Stimulated activated CD8-positive, alpha-beta memory T cell treated with anti-CD3 and anti-CD28 coated beads, Interleukin-12 subunit alpha, Interleukin-12 subunit beta, amount 100 ng/mL, for 24 hours (primary cell): ENCODE data around the gene DUSP22.

ENCODE experiments used
- DNase-seq: peaks from one replicate; pipeline ENCODE4 v3.0.0-alpha.2; 2020; ENCODE audit errors: extremely low read depth

DUSP22 gene

GRCh38 chr6:380234-381218 lies 88.2 kb downstream of the DUSP22 start:
- DNase-seq = no peak

GRCh38 chr6:381742-382461 lies 89.6 kb downstream of the DUSP22 start:
- DNase-seq = no peak

GRCh38 chr6:382883-383810 lies 90.9 kb downstream of the DUSP22 start:
- DNase-seq = no peak

- DNase-seq = no peak
Observed at GRCh38 chr6:383856-384255, 91.6 kb downstream of the DUSP22 start.

- DNase-seq = no peak
Observed at GRCh38 chr6:384898-385297, 92.6 kb downstream of the DUSP22 start.

GRCh38 chr6:385614-386013 lies 93.3 kb downstream of the DUSP22 start:
- no peak for DNase-seq

- no peak for DNase-seq
Observed at GRCh38 chr6:386688-387266, 94.5 kb downstream of the DUSP22 start.

GRCh38 chr6:387293-387741 lies 95.0 kb downstream of the DUSP22 start:
- no peak for DNase-seq

GRCh38 chr6:388202-388903 lies 96.1 kb downstream of the DUSP22 start:
- no peak for DNase-seq

- no peak for DNase-seq
Observed at GRCh38 chr6:389143-389542, 96.9 kb downstream of the DUSP22 start.

- DNase-seq = no peak
Observed at GRCh38 chr6:389622-390021, 97.3 kb downstream of the DUSP22 start.

- no peak for DNase-seq
Observed at GRCh38 chr6:390914-391558, 98.7 kb downstream of the DUSP22 start.

- DNase-seq = no peak
Observed at GRCh38 chr6:391559-392440, 99.5 kb downstream of the DUSP22 start, which contains the start of gene IRF4. Gene IRF4 (plus strand): TSS chr6:391752. CDS start chr6:393153, 1,401 bp downstream.

GRCh38 chr6:392441-393390 lies 100.4 kb downstream of the DUSP22 start:
- DNase-seq = no peak

GRCh38 chr6:393391-394221 lies 101.3 kb downstream of the DUSP22 start:
- DNase-seq = no peak

GRCh38 chr6:394641-395289 lies 102.5 kb downstream of the DUSP22 start:
- no peak for DNase-seq
